Kidney (tissue), 14 donors: Measurements from ENCODE around the gene BCKDHA. TPM values are rescaled to one million over a fixed set of nuclear protein-coding genes. Genes with fewer than 3 reads are reported as not detected.

Experiments used
- DNase-seq, 5 donors: peaks; one replicate each; pipeline ENCODE4 v3.0.0-alpha.2; 2013 to 2020
- FAIRE-seq: peaks from 2 replicates; lab custom pipeline; 2012; peaks lifted over from hg19 to GRCh38; lab: Jason Lieb, UNC
- H3K27ac ChIP-seq, 2 donors: one replicate each; pipeline ENCODE4 v1.7.0; 2013; ENCODE audit warnings: low read depth in 2 of 2, low read length in 2 of 2, inconsistent platforms in 1 of 2
- H3K27me3 ChIP-seq: one replicate; pipeline ENCODE4 v1.7.1; 2013; ENCODE audit warnings: low read length, inconsistent platforms; ENCODE audit not compliant: control insufficient read depth, insufficient read depth
- H3K36me3 ChIP-seq, 3 donors: one replicate each; pipeline versions ENCODE4 v1.7.0 to v1.7.1; 2013; ENCODE audit warnings: low read length in 3 of 3, control low read depth in 1 of 3, inconsistent platforms in 1 of 3; ENCODE audit not compliant: insufficient read depth in 3 of 3, control insufficient read depth in 2 of 3
- H3K4me1 ChIP-seq, 3 donors: one replicate each; pipeline versions ENCODE4 v1.7.0 to v1.7.1; 2013; ENCODE audit warnings: low read length in 3 of 3, inconsistent platforms in 1 of 3, low read depth in 1 of 3; ENCODE audit not compliant: control insufficient read depth in 2 of 3, insufficient read depth in 2 of 3
- H3K4me3 ChIP-seq, 3 donors: one replicate each; pipeline versions ENCODE4 v1.7.0 to v1.8.1; 2013; ENCODE audit warnings: low read length in 3 of 3, control low read depth in 1 of 3, inconsistent platforms in 1 of 3
- H3K9ac ChIP-seq, 3 donors: one replicate each; pipeline versions ENCODE4 v1.7.0 to v1.7.1; 2013; ENCODE audit warnings: low read length in 3 of 3, control low read depth in 1 of 3, inconsistent platforms in 1 of 3
- H3K9me3 ChIP-seq, 3 donors: one replicate each; pipeline versions ENCODE4 v1.7.0 to v1.7.1; 2013; ENCODE audit warnings: low read length in 3 of 3, control low read depth in 1 of 3, inconsistent platforms in 1 of 3; ENCODE audit not compliant: control insufficient read depth in 2 of 3, insufficient read depth in 1 of 3
- intact Hi-C: fragments of 100-400 bp; cut with DNase I; formaldehyde crosslinking; loops from one replicate; pipeline ENCODE4 v1.11.1; 2022
- polyA plus RNA-seq: library from polyadenylated mRNA; stranded (reverse); fragments of 350-450 nt; fragmentation: Illumina TruSeq; extraction: RNeasy Lipid Tissue Mini Kit (QIAGEN cat#74804); gene quantifications from one replicate; pipeline ENCODE4 v1.2.3, GENCODE V29; 2014; ENCODE audit warnings: low read depth, low replicate concordance; ENCODE audit not compliant: insufficient read depth
- total RNA-seq: library from RNA; stranded (reverse); fragmentation: NEBNext Ultra II Directional; extraction: Animal tissue kit (Norgen Biotek cat#: 25700); gene quantifications from one replicate; pipeline ENCODE4 v1.2.1, GENCODE V29; 2021
- TF ChIP-seq, protein P1 (sequence below): IDR thresholded peaks from 3 replicates; pipeline ENCODE4 v1.5.1; 2012; ENCODE audit warnings: mild to moderate bottlenecking, moderate library complexity, borderline replicate concordance; ENCODE audit not compliant: insufficient read depth; ENCODE audit errors: extremely low read depth
- donor health status: control.
- donor health status: control.
- donor health status: control.
- donor health status: control.
- donor health status: control.
- donor health status: DM: yes; HTN: yes; CAD: no.
- donor health status: Normal renal cell carcinoma (clear cell type).

Gene BCKDHA
- total and polyA plus RNA-seq, 2 donors from 2014 or later = 30.9 to 72.2 TPM

DNA sequence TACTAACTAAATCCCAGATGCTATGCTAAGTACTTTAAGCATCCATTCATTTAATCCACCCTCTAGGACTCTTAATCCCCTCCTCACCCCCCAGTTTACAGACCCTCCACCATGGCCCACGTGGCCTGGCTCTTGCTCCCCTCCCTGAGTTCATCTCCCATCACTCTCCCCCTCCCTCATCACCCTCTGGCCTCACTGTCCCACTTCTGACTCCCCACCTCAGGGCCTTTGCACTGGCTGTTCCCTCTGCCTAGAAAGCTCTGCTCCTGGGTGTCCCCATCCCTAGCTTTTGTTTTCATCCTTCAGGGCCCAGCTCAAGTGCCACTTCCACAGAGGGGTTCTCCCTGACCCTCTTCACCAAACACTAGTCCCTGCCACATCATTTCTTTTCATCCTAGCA is 37.9 kb upstream of the BCKDHA start:
- TF ChIP-seq, protein P1, sequence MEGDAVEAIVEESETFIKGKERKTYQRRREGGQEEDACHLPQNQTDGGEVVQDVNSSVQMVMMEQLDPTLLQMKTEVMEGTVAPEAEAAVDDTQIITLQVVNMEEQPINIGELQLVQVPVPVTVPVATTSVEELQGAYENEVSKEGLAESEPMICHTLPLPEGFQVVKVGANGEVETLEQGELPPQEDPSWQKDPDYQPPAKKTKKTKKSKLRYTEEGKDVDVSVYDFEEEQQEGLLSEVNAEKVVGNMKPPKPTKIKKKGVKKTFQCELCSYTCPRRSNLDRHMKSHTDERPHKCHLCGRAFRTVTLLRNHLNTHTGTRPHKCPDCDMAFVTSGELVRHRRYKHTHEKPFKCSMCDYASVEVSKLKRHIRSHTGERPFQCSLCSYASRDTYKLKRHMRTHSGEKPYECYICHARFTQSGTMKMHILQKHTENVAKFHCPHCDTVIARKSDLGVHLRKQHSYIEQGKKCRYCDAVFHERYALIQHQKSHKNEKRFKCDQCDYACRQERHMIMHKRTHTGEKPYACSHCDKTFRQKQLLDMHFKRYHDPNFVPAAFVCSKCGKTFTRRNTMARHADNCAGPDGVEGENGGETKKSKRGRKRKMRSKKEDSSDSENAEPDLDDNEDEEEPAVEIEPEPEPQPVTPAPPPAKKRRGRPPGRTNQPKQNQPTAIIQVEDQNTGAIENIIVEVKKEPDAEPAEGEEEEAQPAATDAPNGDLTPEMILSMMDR = no peak
- Histone ChIP-seq H3K9ac (no peak overlapping the region), H3K27ac (no peak overlapping the region), H3K36me3 (no peaks in the 10 kb centered on the region), H3K4me1 (peaks cover 0 to 17% (median under 1%) of the 10 kb centered on the region in 3 donors), H3K4me3 (no peak overlapping the region), H3K27me3 (no peaks in the 10 kb centered on the region), H3K9me3 (no peaks in the 10 kb centered on the region)
- intact Hi-C loops = no loop called here
- FAIRE-seq = no peak
- DNase-seq = no peak

DNA sequence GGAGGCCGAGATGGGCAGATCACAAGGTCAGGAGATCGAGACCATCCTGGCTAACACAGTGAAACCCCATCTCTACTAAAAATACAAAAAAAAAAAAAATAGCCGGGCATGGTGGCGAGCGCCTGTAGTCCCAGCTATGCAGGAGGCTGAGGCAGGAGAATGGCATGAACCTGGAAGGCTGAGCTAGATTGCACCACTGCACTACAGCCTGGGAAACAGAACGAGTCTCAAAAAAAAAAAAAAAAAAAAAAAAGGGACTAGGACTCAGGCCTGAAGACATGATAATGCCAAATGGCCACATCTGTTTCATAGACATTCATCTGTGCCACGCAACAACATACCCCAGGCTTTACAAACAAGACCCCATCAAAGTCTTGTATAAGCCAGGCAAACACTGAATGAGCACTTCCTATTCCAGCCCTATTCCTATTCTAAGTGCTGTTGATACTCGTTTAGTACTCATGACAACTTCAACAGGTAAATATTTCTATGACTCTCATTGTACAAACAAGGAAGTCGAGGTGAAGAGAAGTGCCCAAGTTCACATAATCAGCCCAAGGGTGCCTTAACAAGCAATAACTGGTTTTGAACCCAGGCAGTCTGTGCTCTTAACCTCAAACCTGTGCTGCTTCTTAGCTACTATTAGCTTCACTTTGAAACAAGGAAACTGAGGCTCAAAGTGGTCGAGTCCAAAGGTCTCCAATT is 35.3 kb upstream of the BCKDHA start:
- Histone ChIP-seq H3K36me3 (no peaks in the 10 kb centered on the region), H3K4me3 (no peak overlapping the region), H3K9me3 (no peaks in the 10 kb centered on the region), H3K9ac (no peak overlapping the region), H3K4me1 (peaks cover 0 to 13% (median 4%) of the 10 kb centered on the region in 3 donors), H3K27me3 (no peaks in the 10 kb centered on the region), H3K27ac (no peak overlapping the region)
- FAIRE-seq (no peak), DNase-seq (no peak)
- TF ChIP-seq, protein P1 = no peak
- intact Hi-C loops = no loop called here

- Histone ChIP-seq H3K4me1 (peaks cover 0 to 18% (median 10%) of the 10 kb centered on the region in 3 donors), H3K9ac (peak overlapping the region in 2 of 3 donors; percentile 84 to 87), H3K27me3 (no peaks in the 10 kb centered on the region), H3K36me3 (no peaks in the 10 kb centered on the region), H3K27ac (peak overlapping the region; percentile 98), H3K4me3 (peak overlapping the region; percentile 85 to 94 (median 90)), H3K9me3 (no peaks in the 10 kb centered on the region)
- FAIRE-seq (no peak), DNase-seq (no peak)
- intact Hi-C loops = no loop called here
- TF ChIP-seq, protein P1 = no peak
Observed at GRCh38 chr19:41363371-41363752, 34.3 kb upstream of the BCKDHA start.
